IgD-negative memory B cell (primary cell): ENCODE results near the gene MILR1. TPM values are rescaled to one million over a fixed set of nuclear protein-coding genes. Genes with fewer than 3 reads are reported as not detected.
"Not testable (repeated sequence)": the region's sequence is repeated elsewhere in the genome, so short reads cannot be mapped to it uniquely, and the experiment has no call there.

Experiments
- H3K27ac Mint-ChIP-seq, 3 donors: one replicate each; pipeline ENCODE4 v1.8.0; 2020 to 2022; ENCODE audit warnings: mild to moderate bottlenecking in 3 of 3, mixed read lengths in 3 of 3, moderate library complexity in 1 of 3
- H3K27me3 Mint-ChIP-seq: one replicate; pipeline ENCODE4 v1.8.0; 2021; ENCODE audit warnings: mixed read lengths
- H3K36me3 Mint-ChIP-seq: one replicate; pipeline ENCODE4 v1.8.0; 2020; ENCODE audit warnings: mild to moderate bottlenecking, mixed read lengths
- H3K4me1 Mint-ChIP-seq, 3 donors: one replicate each; pipeline ENCODE4 v1.8.0; 2020 to 2022; ENCODE audit warnings: mixed read lengths in 3 of 3, mild to moderate bottlenecking in 1 of 3
- H3K4me3 Mint-ChIP-seq, 4 donors: one replicate each; pipeline ENCODE4 v1.8.0; 2020 to 2022; ENCODE audit warnings: mild to moderate bottlenecking in 4 of 4, mixed read lengths in 4 of 4, moderate library complexity in 3 of 4
- H3K9me3 Mint-ChIP-seq, 3 donors: one replicate each; pipeline ENCODE4 v1.8.0; 2020 to 2021; ENCODE audit warnings: mixed read lengths in 3 of 3, mild to moderate bottlenecking in 1 of 3
- polyA plus RNA-seq: library from polyadenylated mRNA; unstranded; fragments of 300-500 nt; fragmentation: Illumina TruSeq; gene quantifications from one replicate; pipeline ENCODE4 v1.2.3, GENCODE V29; 2021

MILR1 gene
- polyA plus RNA-seq, 1 donor from 2014 or later: 1.9 TPM

- Mint-ChIP-seq H3K4me1 (peaks cover 2 to 12% (median 7%) of the 10 kb centered on the region in 3 donors), H3K36me3 (no peaks in the 10 kb centered on the region), H3K27ac (no peak overlapping the region), H3K9me3 (no peaks in the 10 kb centered on the region), H3K4me3 (no peak overlapping the region), H3K27me3 (no peaks in the 10 kb centered on the region)
These were observed 30.2 kb upstream of the MILR1 start for GRCh38 chr17:64418506-64419339.

GRCh38 chr17:64420143-64420670, 28.7 kb upstream of the MILR1 start:
- Mint-ChIP-seq H3K36me3 (no peaks in the 10 kb centered on the region), H3K4me3 (no peak overlapping the region), H3K27me3 (no peaks in the 10 kb centered on the region), H3K4me1 (peaks cover 0 to 6% (median 5%) of the 10 kb centered on the region in 3 donors), H3K27ac (peak overlapping the region in 1 of 3 donors; percentile 69), H3K9me3 (no peaks in the 10 kb centered on the region)

- H3K36me3 Mint-ChIP-seq, H3K27me3 Mint-ChIP-seq, H3K4me3 Mint-ChIP-seq, H3K9me3 Mint-ChIP-seq, H3K4me1 Mint-ChIP-seq: not testable (repeated sequence)
- peak overlapping the region in 1 of 3 donors; percentile 43 for H3K27ac Mint-ChIP-seq
These were observed 26.8 kb upstream of the MILR1 start for GRCh38 chr17:64422121-64422520.

GRCh38 chr17:64423881-64424280, 25.0 kb upstream of the MILR1 start:
- Mint-ChIP-seq H3K9me3 (no peaks in the 10 kb centered on the region), H3K36me3 (no peaks in the 10 kb centered on the region), H3K27ac (no peak overlapping the region), H3K27me3 (no peaks in the 10 kb centered on the region), H3K4me3 (peak overlapping the region in 1 of 4 donors; percentile 1), H3K4me1 (peaks cover 0 to 3% (median 2%) of the 10 kb centered on the region in 3 donors)

GRCh38 chr17:64424324-64424849, 24.5 kb upstream of the MILR1 start:
- Mint-ChIP-seq H3K9me3 (no peaks in the 10 kb centered on the region), H3K27ac (peak overlapping the region in 1 of 3 donors; percentile 59), H3K36me3 (no peaks in the 10 kb centered on the region), H3K4me1 (peaks cover 0 to 3% (median 2%) of the 10 kb centered on the region in 3 donors), H3K4me3 (no peak overlapping the region), H3K27me3 (no peaks in the 10 kb centered on the region)

- Mint-ChIP-seq H3K4me3 (no peak overlapping the region), H3K4me1 (peaks cover 0 to 3% (median 2%) of the 10 kb centered on the region in 3 donors), H3K27ac (no peak overlapping the region), H3K9me3 (no peaks in the 10 kb centered on the region), H3K36me3 (no peaks in the 10 kb centered on the region), H3K27me3 (no peaks in the 10 kb centered on the region)
These were observed 23.7 kb upstream of the MILR1 start for GRCh38 chr17:64425191-64425590.

- H3K36me3 Mint-ChIP-seq: peaks cover 1% of the 10 kb centered on the region
- H3K27me3 Mint-ChIP-seq: peaks cover 2% of the 10 kb centered on the region
- no peaks in the 10 kb centered on the region for H3K9me3 Mint-ChIP-seq
- H3K27ac Mint-ChIP-seq: peak overlapping the region in 1 of 3 donors; percentile 39
- H3K4me3 Mint-ChIP-seq: no peak overlapping the region
- no peaks in the 10 kb centered on the region for H3K4me1 Mint-ChIP-seq
These were observed 22.3 kb upstream of the MILR1 start for GRCh38 chr17:64426596-64426995.

GRCh38 chr17:64428406-64428805, 20.5 kb upstream of the MILR1 start:
- no peak overlapping the region for H3K27ac Mint-ChIP-seq
- H3K9me3 Mint-ChIP-seq: peaks cover 0 to 2% (median 0%) of the 10 kb centered on the region in 3 donors
- H3K36me3 Mint-ChIP-seq: peaks cover 1% of the 10 kb centered on the region

GRCh38 chr17:64430036-64430435, 18.9 kb upstream of the MILR1 start:
- H3K4me3 Mint-ChIP-seq, H3K4me1 Mint-ChIP-seq, H3K36me3 Mint-ChIP-seq, H3K9me3 Mint-ChIP-seq, H3K27ac Mint-ChIP-seq, H3K27me3 Mint-ChIP-seq: not testable (repeated sequence)

More at GRCh38 chr17:64428406-64428805, 20.5 kb upstream of the MILR1 start:
- Mint-ChIP-seq H3K4me3 (no peak overlapping the region), H3K4me1 (no peaks in the 10 kb centered on the region), H3K27me3 (peaks cover 2% of the 10 kb centered on the region)

- peaks cover 2% of the 10 kb centered on the region for H3K27me3 Mint-ChIP-seq
- no peaks in the 10 kb centered on the region for H3K4me1 Mint-ChIP-seq
- H3K9me3 Mint-ChIP-seq: peaks cover 0 to 4% (median 2%) of the 10 kb centered on the region in 3 donors
- H3K4me3 Mint-ChIP-seq: no peak overlapping the region
- peaks cover 3% of the 10 kb centered on the region for H3K36me3 Mint-ChIP-seq
- peak overlapping the region in 1 of 3 donors; percentile 37 for H3K27ac Mint-ChIP-seq
These were observed 17.4 kb upstream of the MILR1 start for GRCh38 chr17:64431534-64431933.

GRCh38 chr17:64437944-64438525, 10.9 kb upstream of the MILR1 start:
- Mint-ChIP-seq H3K27me3 (no peaks in the 10 kb centered on the region), H3K4me3 (peak overlapping the region in 1 of 4 donors; percentile 81), H3K4me1 (peaks cover 8 to 10% (median 8%) of the 10 kb centered on the region in 3 donors), H3K27ac (no peak overlapping the region), H3K36me3 (peaks cover 6% of the 10 kb centered on the region), H3K9me3 (peaks cover 3 to 14% (median 12%) of the 10 kb centered on the region in 3 donors)

- H3K27me3 Mint-ChIP-seq, H3K27ac Mint-ChIP-seq, H3K36me3 Mint-ChIP-seq, H3K4me1 Mint-ChIP-seq, H3K4me3 Mint-ChIP-seq: not testable (repeated sequence)
- H3K9me3 Mint-ChIP-seq: peaks cover 3 to 12% (median 10%) of the 10 kb centered on the region in 3 donors
These were observed 9.4 kb upstream of the MILR1 start for GRCh38 chr17:64439521-64439920.

- peaks cover 4% of the 10 kb centered on the region for H3K36me3 Mint-ChIP-seq
- no peaks in the 10 kb centered on the region for H3K27me3 Mint-ChIP-seq
- H3K9me3 Mint-ChIP-seq: peaks cover 3 to 12% (median 10%) of the 10 kb centered on the region in 3 donors
- peaks cover 8 to 10% (median 8%) of the 10 kb centered on the region in 3 donors for H3K4me1 Mint-ChIP-seq
- peak overlapping the region in 2 of 4 donors; percentile 13 to 85 for H3K4me3 Mint-ChIP-seq
- H3K27ac Mint-ChIP-seq: no peak overlapping the region
These were observed 9.0 kb upstream of the MILR1 start for GRCh38 chr17:64439956-64440355.

- Mint-ChIP-seq H3K4me3 (peak overlapping the region in 1 of 4 donors; percentile 67), H3K9me3 (peaks cover 2 to 12% (median 10%) of the 10 kb centered on the region in 3 donors), H3K4me1 (peaks cover 8 to 10% (median 8%) of the 10 kb centered on the region in 3 donors), H3K27ac (no peak overlapping the region), H3K36me3 (peaks cover 4% of the 10 kb centered on the region), H3K27me3 (no peaks in the 10 kb centered on the region)
These were observed 7.0 kb upstream of the MILR1 start for GRCh38 chr17:64441772-64442540.
